A549 treated with AZD9567 at 1 μM for 4 hours (cell line): ENCODE data around the gene NMU. TPM values are rescaled to one million over a fixed set of nuclear protein-coding genes. Genes with fewer than 3 reads are reported as not detected.

ENCODE experiments used
- total RNA-seq: library from RNA; stranded (reverse); fragments of 200-300 nt; extraction: Qiagen RNA extraction; gene quantifications from 5 replicates; pipeline ENCODE4 v1.2.3, GENCODE V29; 2022; ENCODE audit not compliant: insufficient read depth

NMU gene, protein sequence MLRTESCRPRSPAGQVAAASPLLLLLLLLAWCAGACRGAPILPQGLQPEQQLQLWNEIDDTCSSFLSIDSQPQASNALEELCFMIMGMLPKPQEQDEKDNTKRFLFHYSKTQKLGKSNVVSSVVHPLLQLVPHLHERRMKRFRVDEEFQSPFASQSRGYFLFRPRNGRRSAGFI
- 0.52 to 0.84 TPM (median 0.79 TPM) in 4 of 5 replicates, not detected in the other for total RNA-seq

GRCh38 chr4:55635741-55636655 is at the start of gene NMU:
TSS of gene NMU (minus strand) at chr4:55636298. CDS start at chr4:55636192, 106 bp downstream.

DNA sequence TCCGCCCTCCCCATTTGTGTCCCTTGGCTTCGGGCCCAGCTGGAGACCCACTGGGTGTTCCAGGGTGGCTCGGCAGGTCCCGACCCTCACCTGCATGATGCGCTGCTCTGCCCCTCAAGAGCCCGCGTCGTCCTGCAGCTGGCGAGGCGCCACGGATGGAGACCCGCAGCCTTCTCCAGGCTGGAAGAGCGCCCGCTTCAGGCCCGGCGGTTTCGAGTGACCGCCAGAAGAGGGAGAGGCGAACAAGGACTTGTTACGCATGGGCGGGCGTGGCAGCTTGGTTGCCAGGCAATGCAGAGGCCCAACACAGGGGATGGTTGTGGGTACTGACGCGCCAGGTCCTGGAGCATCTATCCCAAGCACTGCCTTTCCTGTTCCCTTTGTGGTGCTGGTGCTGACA is 44.1 kb downstream of the NMU start, which contains the start of gene PDCL2:
Gene PDCL2 (minus strand): TSS at position 232 of the 400 bp plus-strand sequence. CDS start 136 bp downstream, at position 96.

DNA sequence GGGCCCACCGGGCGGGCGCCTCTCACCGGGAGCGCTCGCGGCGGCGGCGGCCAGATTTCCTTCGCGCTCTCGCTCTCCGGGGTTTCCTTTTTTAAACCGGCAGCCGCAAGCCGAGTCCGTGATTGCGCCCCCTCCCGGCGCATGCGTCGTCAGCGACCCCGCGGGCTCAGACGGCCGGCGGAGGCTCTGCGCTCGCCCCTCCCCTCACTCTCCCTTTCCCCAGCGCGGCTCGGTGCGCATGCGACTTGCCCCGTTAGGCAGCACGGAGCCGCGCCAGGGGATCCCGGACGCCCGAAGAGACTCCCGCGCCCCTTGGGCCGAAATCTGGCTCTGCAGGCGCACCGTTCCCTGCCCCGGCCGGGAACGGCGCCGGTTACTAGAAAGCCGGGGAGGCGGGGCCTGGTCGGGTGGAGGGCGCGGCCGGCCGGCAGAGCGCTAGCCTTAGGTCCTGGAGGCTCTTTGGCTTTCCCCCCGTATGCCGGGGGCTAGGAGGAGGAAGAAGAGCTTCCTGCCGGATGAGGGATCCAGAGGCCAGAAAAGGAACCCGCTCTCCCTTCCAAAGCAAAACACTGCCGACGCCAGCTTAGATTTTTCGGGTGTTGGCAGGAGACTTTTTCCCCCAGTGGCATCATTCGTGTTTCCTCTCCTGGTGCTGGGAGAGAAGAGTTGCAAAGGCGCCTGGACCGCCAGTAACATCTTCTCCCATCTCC is 89.2 kb downstream of the NMU start, which contains the start of gene CLOCK:
Gene CLOCK (minus strand): TSS at position 154 of the 710 bp plus-strand sequence. CDS start 64,124 bp downstream, outside the sequence.

Other genes with a start within 250 kb of the NMU start
- gene TMEM165, start 240.3 kb downstream of the NMU start, total RNA-seq = 45.3 to 61.7 TPM (median 58.9 TPM) in 5 replicates
- 3.6 to 5.1 TPM (median 3.8 TPM) in 5 replicates for gene CLOCK, start 89.4 kb downstream of the NMU start, total RNA-seq
- not detected in 5 replicates for gene PDCL2, start 44.1 kb downstream of the NMU start, total RNA-seq
- gene EXOC1L, start 183.5 kb upstream of the NMU start, total RNA-seq = not detected in 5 replicates
- gene EXOC1, start 217.3 kb upstream of the NMU start, total RNA-seq = 13.9 to 30.4 TPM (median 14.4 TPM) in 5 replicates